ENCODE results near the gene NKAP. TPM values are rescaled to one million over a fixed set of nuclear protein-coding genes. Genes with fewer than 3 reads are reported as not detected.
A peak's percentile ranks its signal among the peaks of the same experiment; 100 is the strongest.

NKAP gene
- total and polyA plus RNA-seq, 2 donors from 2014 or later, result 7.7 to 9.9 TPM

- FAIRE-seq (no peak), DNase-seq (peak; percentile 82 to 95 (median 93))
- peak within 1 kb of the TSS; percentile 92 to 93 for H3K27ac ChIP-seq (ENCODE audit: low read depth in 2 of 2, low read length in 2 of 2)
- TF ChIP-seq CTCF (IDR thresholded peaks at IDR 0.05; ENCODE audit: borderline replicate concordance, extremely low read depth, insufficient read depth), result no peak
- H3K9me3 ChIP-seq (ENCODE audit: control insufficient read depth in 2 of 3, insufficient read depth in 1 of 3, low read length in 3 of 3), result no peaks in the 10 kb centered on the region
- H3K36me3 ChIP-seq (ENCODE audit: control insufficient read depth in 2 of 3, insufficient read depth in 3 of 3, low read length in 3 of 3), result peaks cover 0 to 2% (median 0%) of the 10 kb centered on the region in 3 donors
- H3K4me1 ChIP-seq (ENCODE audit: control insufficient read depth in 2 of 3, insufficient read depth in 2 of 3, low read depth in 1 of 3, low read length in 3 of 3), result no peaks in the 10 kb centered on the region
- no peaks in the 10 kb centered on the region for H3K27me3 ChIP-seq (ENCODE audit: control insufficient read depth, insufficient read depth, low read length)
- intact Hi-C loops (cut with DNase I), result no loop called here
- peak within 1 kb of the TSS; percentile 88 to 93 (median 88) for H3K4me3 ChIP-seq (ENCODE audit: low read length in 3 of 3)
- peak within 1 kb of the TSS; percentile 71 to 95 (median 80) for H3K9ac ChIP-seq (ENCODE audit: low read length in 3 of 3)
Observed at GRCh38 chrX:119871599-119872395, 71.8 kb downstream of the NKAP start, which contains the start of the genes NDUFA1 and RNF113A. TSS of gene NDUFA1 (plus strand) at chrX:119871832. CDS start at chrX:119871912, 80 bp downstream. TSS of gene RNF113A (minus strand) at chrX:119871733. CDS start at chrX:119871613, 120 bp downstream.

DNA sequence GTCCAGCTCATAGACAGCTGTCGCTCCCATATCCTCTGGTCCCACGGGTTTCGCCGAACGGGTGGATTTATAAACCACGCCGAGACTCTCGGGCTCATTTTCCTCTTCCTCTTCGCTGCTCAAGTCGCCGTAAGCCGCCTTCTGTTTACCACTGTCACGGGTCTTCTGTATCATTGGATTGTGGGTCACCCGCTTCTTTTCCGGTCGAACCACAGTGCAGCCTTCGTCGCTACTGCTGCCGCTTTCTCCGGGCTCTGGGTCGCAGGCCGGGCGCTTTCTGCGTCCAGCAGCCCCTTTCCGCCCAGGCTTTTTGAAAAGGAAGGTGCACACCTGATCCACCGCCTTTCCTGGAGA, 72.3 kb downstream of the NKAP start:
- intact Hi-C loops (cut with DNase I), result no loop called here

More for the DNA sequence above, 72.3 kb downstream of the NKAP start:
- H3K27me3 ChIP-seq (ENCODE audit: control insufficient read depth, insufficient read depth, low read length), result no peaks in the 10 kb centered on the region
- H3K36me3 ChIP-seq (ENCODE audit: control insufficient read depth in 2 of 3, insufficient read depth in 3 of 3, low read length in 3 of 3), result no peaks in the 10 kb centered on the region
- H3K4me1 ChIP-seq (ENCODE audit: control insufficient read depth in 2 of 3, insufficient read depth in 2 of 3, low read depth in 1 of 3, low read length in 3 of 3), result no peaks in the 10 kb centered on the region
- H3K27ac ChIP-seq (ENCODE audit: low read depth in 2 of 2, low read length in 2 of 2), result peak overlapping the region; percentile 92 to 93
- no peaks in the 10 kb centered on the region for H3K9me3 ChIP-seq (ENCODE audit: control insufficient read depth in 2 of 3, insufficient read depth in 1 of 3, low read length in 3 of 3)
- peak overlapping the region; percentile 88 to 93 (median 88) for H3K4me3 ChIP-seq (ENCODE audit: low read length in 3 of 3)
- peak in 1 of 5 donors; percentile 75 for DNase-seq
- TF ChIP-seq CTCF (IDR thresholded peaks at IDR 0.05; ENCODE audit: borderline replicate concordance, extremely low read depth, insufficient read depth), result no peak
- no peak for FAIRE-seq
- H3K9ac ChIP-seq (ENCODE audit: low read length in 3 of 3), result peak overlapping the region; percentile 71 to 95 (median 80)

Other genes starting within 250 kb of the NKAP start
- 1.3 TPM for gene SOWAHD, start 185.2 kb downstream of the NKAP start, total RNA-seq
- gene SOWAHD, start 185.2 kb downstream of the NKAP start, polyA plus RNA-seq (ENCODE audit: insufficient read depth, low read depth, low replicate concordance), result 0.92 TPM
- gene RPL39, start 152.1 kb downstream of the NKAP start, total RNA-seq, result 1,212 TPM
- gene RPL39, start 152.1 kb downstream of the NKAP start, polyA plus RNA-seq (ENCODE audit: insufficient read depth, low read depth, low replicate concordance), result 2,663 TPM
- 6.0 TPM for gene UPF3B, start 90.8 kb downstream of the NKAP start, total RNA-seq
- 9.4 TPM for gene UPF3B, start 90.8 kb downstream of the NKAP start, polyA plus RNA-seq (ENCODE audit: insufficient read depth, low read depth, low replicate concordance)
- 13.3 TPM for gene RNF113A, start 72.0 kb downstream of the NKAP start, total RNA-seq
- 18.7 TPM for gene RNF113A, start 72.0 kb downstream of the NKAP start, polyA plus RNA-seq (ENCODE audit: insufficient read depth, low read depth, low replicate concordance)
- 114 TPM for gene NDUFA1, start 71.9 kb downstream of the NKAP start, total RNA-seq
- gene NDUFA1, start 71.9 kb downstream of the NKAP start, polyA plus RNA-seq (ENCODE audit: insufficient read depth, low read depth, low replicate concordance), result 512 TPM
- gene AKAP14, start 47.9 kb downstream of the NKAP start, total RNA-seq, result not detected
- gene AKAP14, start 47.9 kb downstream of the NKAP start, polyA plus RNA-seq (ENCODE audit: insufficient read depth, low read depth, low replicate concordance), result not detected
- gene RHOXF2B, start 133.9 kb upstream of the NKAP start, total RNA-seq, result not detected
- gene RHOXF2B, start 133.9 kb upstream of the NKAP start, polyA plus RNA-seq (ENCODE audit: insufficient read depth, low read depth, low replicate concordance), result not detected
- 0.79 TPM for gene RHOXF1, start 172.2 kb upstream of the NKAP start, total RNA-seq
- 0.97 TPM for gene RHOXF1, start 172.2 kb upstream of the NKAP start, polyA plus RNA-seq (ENCODE audit: insufficient read depth, low read depth, low replicate concordance)
- gene RHOXF2, start 214.9 kb upstream of the NKAP start, total RNA-seq, result not detected
- gene RHOXF2, start 214.9 kb upstream of the NKAP start, polyA plus RNA-seq (ENCODE audit: insufficient read depth, low read depth, low replicate concordance), result not detected